PC-3 (cell line): Measurements from ENCODE around the gene SLFNL1.

Source experiments
- EZH2 ChIP-seq: fragments of 300-600 bp; sonication (generic); IDR thresholded peaks from one replicate; pipeline ENCODE4 v1.6.1; 2017; ENCODE audit warnings: antibody characterized with exemption, mild to moderate bottlenecking, low read length; ENCODE audit not compliant: unreplicated experiment
- EZH2phosphoT487 ChIP-seq: fragments of 300-600 bp; sonication (generic); IDR thresholded peaks from 2 replicates; pipeline ENCODE4 v1.6.1; 2018; ENCODE audit warnings: mild to moderate bottlenecking, antibody characterized with exemption, low read length, borderline replicate concordance

GRCh38 chr1:41056907-41057306, 35.4 kb upstream of the SLFNL1 start:
- TF ChIP-seq EZH2phosphoT487 (no peak), EZH2 (no peak)
